GM12878 (cell line): ENCODE results near the gene SLC1A6. TPM values are rescaled to one million over a fixed set of nuclear protein-coding genes. Genes with fewer than 3 reads are reported as not detected.

Experiments
- ATAC-seq: fragments of 200-7000 bp; cut with Tn5 transposase; 3 replicates; pipeline ENCODE4 v1.9.1; 2020; ENCODE audit warnings: mild to moderate bottlenecking, moderate library complexity
- BruUV-seq: library from RNA; stranded (reverse); fragments of 400-500 nt; replicated peaks from 2 replicates; lab custom pipeline; 2021; lab: Mats Ljungman, UMichigan
- CTCF ChIA-PET: fragments of 300-600 bp; sonication (Branson Sonifier 250); formaldehyde crosslinking; extraction: SDS; loops from one replicate; lab custom pipeline; 2021; ENCODE audit warnings: inconsistent platforms; lab: Yijun Ruan, JAX
- POLR2A ChIA-PET: fragments of 350-600 bp; formaldehyde crosslinking; extraction: SDS; loops from one replicate; lab custom pipeline; 2021; ENCODE audit warnings: inconsistent platforms; lab: Charles Lee
- RAD21 ChIA-PET: fragments of 300-600 bp; sonication (Branson Sonifier 250); formaldehyde crosslinking; loops from one replicate; lab custom pipeline; 2023; ENCODE audit warnings: antibody characterized with exemption; ENCODE audit not compliant: unreplicated experiment; lab: Charles Lee
- SMC1A ChIA-PET: fragments of 300-600 bp; sonication (Branson Sonifier 250); formaldehyde crosslinking; loops from one replicate; lab custom pipeline; 2023; ENCODE audit not compliant: unreplicated experiment, uncharacterized antibody; lab: Charles Lee
- DNase-seq: peaks from one replicate; pipeline ENCODE4 v3.0.0-alpha.2; 2011; ENCODE audit warnings: low read depth, low spot score
- FAIRE-seq: peaks from 3 replicates; lab custom pipeline; 2011; peaks lifted over from hg19 to GRCh38; lab: Jason Lieb, UNC
- H2AFZ ChIP-seq: 2 replicates; pipeline ENCODE4 v1.6.0; 2011; ENCODE audit warnings: low read depth, low read length, control low read depth; ENCODE audit not compliant: control insufficient read depth
- H3K27ac ChIP-seq: 2 replicates; pipeline ENCODE4 v1.5.1; 2011; ENCODE audit warnings: control low read depth; ENCODE audit not compliant: control insufficient read depth, insufficient read depth
- H3K27me3 ChIP-seq, 2 experiments: replicated peaks in 1 of 2; 2 replicates each; pipeline versions ENCODE4 v1.6.0 to v1.6.1; 2011; ENCODE audit warnings: low read length in 1 of 2; ENCODE audit not compliant: control insufficient read depth in 2 of 2, insufficient read depth in 2 of 2
- H3K36me3 ChIP-seq, 2 experiments: 2 replicates each; pipeline ENCODE4 v1.5.1; 2011; ENCODE audit warnings: low read length in 1 of 2; ENCODE audit not compliant: control insufficient read depth in 2 of 2, insufficient read depth in 2 of 2
- H3K4me1 ChIP-seq: 2 replicates; pipeline ENCODE4 v1.6.1; 2011; ENCODE audit warnings: mild to moderate bottlenecking, low read length, moderate library complexity, mixed read lengths; ENCODE audit not compliant: control insufficient read depth, insufficient read depth
- H3K4me2 ChIP-seq: 2 replicates; pipeline ENCODE4 v1.6.0; 2011; ENCODE audit warnings: control low read depth; ENCODE audit not compliant: control insufficient read depth, insufficient read depth
- H3K4me3 ChIP-seq: fragments of 200-600 bp; sonication (generic); 2 replicates; pipeline ENCODE4 v1.5.1; 2016
- H3K79me2 ChIP-seq: 2 replicates; pipeline ENCODE4 v1.6.0; 2011; ENCODE audit warnings: low read length; ENCODE audit not compliant: control insufficient read depth, insufficient read depth
- H3K9ac ChIP-seq: 2 replicates; pipeline ENCODE4 v1.8.0; 2011; ENCODE audit warnings: low read length, control low read depth, mixed read lengths; ENCODE audit not compliant: control insufficient read depth, insufficient read depth
- H3K9me3 ChIP-seq: replicated peaks from 3 replicates; pipeline ENCODE4 v1.5.1; 2011; ENCODE audit warnings: mild to moderate bottlenecking, low read length; ENCODE audit not compliant: control insufficient read depth, insufficient read depth
- H4K20me1 ChIP-seq: 2 replicates; pipeline ENCODE4 v1.6.0; 2011; ENCODE audit not compliant: control insufficient read depth, insufficient read depth
- BCL11A ChIP-seq: IDR thresholded peaks from 2 replicates; pipeline ENCODE4 v1.6.1; 2011; ENCODE audit warnings: low read depth, low read length
- CREB1 ChIP-seq: IDR thresholded peaks from 2 replicates; pipeline ENCODE4 v1.6.1; 2012; ENCODE audit warnings: low read depth, mild to moderate bottlenecking, inconsistent platforms
- CREM ChIP-seq: IDR thresholded peaks from 2 replicates; pipeline ENCODE4 v1.6.1; 2014; ENCODE audit warnings: antibody characterized with exemption, low read depth
- EGR1 ChIP-seq, 2 experiments: IDR thresholded peaks; 1 replicate in 1 of 2; 2 replicates in 1 of 2; pipeline ENCODE4 v1.6.1; 2011 to 2012; ENCODE audit warnings: low read depth in 2 of 2, low read length in 2 of 2, borderline replicate concordance in 1 of 2, mild to moderate bottlenecking in 1 of 2, moderate library complexity in 1 of 2
- EP300 ChIP-seq, 2 experiments: fragments of 150-350 bp in 1 of 2; IDR thresholded peaks; 2 replicates each; pipeline ENCODE4 v1.6.1; 2011 to 2012; ENCODE audit warnings: low read depth in 2 of 2, low read length in 2 of 2, borderline replicate concordance in 1 of 2, improper control_type of control experiment in 1 of 2, inconsistent platforms in 1 of 2; ENCODE audit not compliant: control insufficient read depth in 1 of 2
- ETV6 ChIP-seq, 2 experiments: fragments of 450-650 bp in 1 of 2; IDR thresholded peaks in 1 of 2; conservative IDR thresholded peaks in 1 of 2; 2 replicates each; pipeline ENCODE4 v1.6.1; 2014; ENCODE audit warnings: antibody characterized with exemption in 1 of 2, borderline replicate concordance in 1 of 2, low read depth in 1 of 2, mild to moderate bottlenecking in 1 of 2, moderate library complexity in 1 of 2
- MEF2A ChIP-seq: IDR thresholded peaks from 2 replicates; pipeline ENCODE4 v1.6.1; 2011; ENCODE audit warnings: low read depth, mild to moderate bottlenecking, low read length, moderate library complexity; ENCODE audit not compliant: insufficient read depth
- MTA2 ChIP-seq: fragments of 450-650 bp; IDR thresholded peaks from 2 replicates; pipeline ENCODE4 v1.6.1; 2016; ENCODE audit warnings: low read depth, mild to moderate bottlenecking, moderate library complexity
- NFIC ChIP-seq: IDR thresholded peaks from 2 replicates; pipeline ENCODE4 v1.6.1; 2012; ENCODE audit warnings: low read depth, mild to moderate bottlenecking, inconsistent platforms, low read length, moderate library complexity
- RUNX3 ChIP-seq: IDR thresholded peaks from 2 replicates; pipeline ENCODE4 v1.6.1; 2012; ENCODE audit warnings: low read length, inconsistent platforms
- SUPT20H ChIP-seq: IDR thresholded peaks from 2 replicates; pipeline ENCODE4 v1.6.1; 2011; ENCODE audit warnings: low read depth, mild to moderate bottlenecking, low read length, moderate library complexity, borderline replicate concordance; ENCODE audit not compliant: control insufficient read depth
- TBL1XR1 ChIP-seq: IDR thresholded peaks from 2 replicates; pipeline ENCODE4 v1.6.1; 2012; ENCODE audit warnings: low read depth, low read length, improper control_type of control experiment
- WGBS: methylation state at CpG from one replicate; pipeline ENCODE4 v1.1.6; 2016; ENCODE audit warnings: low lambda C conversion rate; ENCODE audit not compliant: insufficient replicate concordance, insufficient coverage; ENCODE audit errors: missing lambda C conversion rate; 5-methylcytosine and 5-hydroxymethylcytosine counted together
- in situ Hi-C: fragments of 300-500 bp; cut with MboI; formaldehyde crosslinking; loops from 9 replicates; pipeline ENCODE4 v1.14.3; 2018; ENCODE audit warnings: mixed read lengths
- intact Hi-C: fragments of 100-400 bp; cut with micrococcal nuclease; formaldehyde crosslinking; loops from one replicate; pipeline ENCODE4 v1.14.2; 2022; ENCODE audit not compliant: unreplicated experiment
- polyA plus RNA-seq, 11 experiments: library from polyadenylated mRNA; depleted of rRNA in 4 of 11; unstranded in 6 of 11; stranded (reverse) in 5 of 11; fragments of >200 nt; fragmentation: Nextera tagmentation in 4 of 11; fragmentation: Illumina TruSeq in 1 of 11; extraction: Ambion mirVana in 4 of 11; extraction: Trizol in 1 of 11; gene quantifications; 1 replicate in 1 of 11; 2 replicates in 10 of 11; pipeline versions ENCODE4 v1.2.1 to v1.2.3, GENCODE V29; 2011 to 2016; ENCODE audit warnings: inconsistent platforms in 2 of 11, missing spikeins in 2 of 11, low read depth in 1 of 11
- total RNA-seq, 4 experiments: library from RNA; depleted of rRNA in 3 of 4; stranded (reverse); fragments of >200 nt in 3 of 4; fragmentation: Illumina TruSeq in 1 of 4; extraction: Trizol in 1 of 4; gene quantifications; 2 replicates each; pipeline versions ENCODE4 v1.2.1 to v1.2.3, GENCODE V29; 2013 to 2021
- TF ChIP-seq, protein P1 (sequence below): fragments of 450-650 bp; IDR thresholded peaks from 2 replicates; pipeline ENCODE4 v1.6.1; 2017; ENCODE audit warnings: mild to moderate bottlenecking, low read depth, inconsistent platforms; ENCODE audit not compliant: poor library complexity, severe bottlenecking
- TF ChIP-seq, protein P2 (sequence below): fragments of 450-650 bp; formaldehyde crosslinking; IDR thresholded peaks from 2 replicates; pipeline ENCODE4 v1.4.0; 2020; ENCODE audit warnings: mild to moderate bottlenecking, moderate library complexity
- TF ChIP-seq, protein P3 (sequence below), 3 experiments: IDR thresholded peaks in 2 of 3; conservative IDR thresholded peaks in 1 of 3; 2 replicates each; pipeline ENCODE4 v1.5.1; 2011; ENCODE audit warnings: low read depth in 3 of 3, low read length in 3 of 3, mild to moderate bottlenecking in 3 of 3, control low read depth in 2 of 3, moderate library complexity in 2 of 3, inconsistent platforms in 1 of 3, mixed read lengths in 1 of 3; ENCODE audit not compliant: control insufficient read depth in 2 of 3, insufficient read depth in 1 of 3; ENCODE audit errors: extremely low read depth in 1 of 3

The SLC1A6 gene
- total and polyA plus RNA-seq, 10 of the 15 experiments (the other 5 are each of a cell fraction or from before 2014, with no cell fraction given) = 0.06 TPM; not detected in 9

DNA sequence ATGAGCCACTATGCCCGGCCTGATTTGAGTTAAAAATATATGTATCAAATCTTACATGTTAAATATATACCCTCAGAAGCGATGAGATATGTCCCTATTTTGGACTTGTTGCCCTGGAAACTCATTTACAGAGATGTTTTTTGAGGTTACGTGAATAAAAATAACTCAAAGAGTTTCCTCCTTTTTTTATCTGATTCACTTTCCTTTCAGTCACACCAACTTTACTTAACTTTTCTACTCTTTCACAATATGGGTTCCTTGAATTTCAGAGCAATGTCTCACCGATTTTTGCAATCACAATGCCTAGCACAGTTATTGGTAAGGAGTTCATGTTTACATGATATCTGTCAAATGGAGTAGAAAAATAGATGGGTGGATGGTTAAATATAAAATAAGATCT is 36.1 kb downstream of the SLC1A6 start:
- SMC1A ChIA-PET = no interaction called here
- no peaks in the 10 kb centered on the region for H4K20me1 ChIP-seq
- peak; percentile 1 for DNase-seq
- H3K9ac ChIP-seq = no peak overlapping the region
- 0% methylated on average over 4 of the region's 4 CpGs for WGBS
- H3K4me1 ChIP-seq = no peaks in the 10 kb centered on the region
- RAD21 ChIA-PET = no interaction called here
- no peak for ATAC-seq
- H3K79me2 ChIP-seq = no peaks in the 10 kb centered on the region
- H3K36me3 ChIP-seq = no peaks in the 10 kb centered on the region
- CTCF ChIA-PET = interaction anchor here (0.8 to 1.5 kb wide), 4 partner anchors 11 to 150 kb away, joined by 3 read pairs; no protein-coding TSS in a partner anchor
- no peak overlapping the region for H3K27ac ChIP-seq
- no peaks in the 10 kb centered on the region for H3K27me3 ChIP-seq
- peak; percentile 52 for FAIRE-seq
- BruUV-seq = no TSS peak
- H3K9me3 ChIP-seq = no peaks in the 10 kb centered on the region
- peak overlapping the region; percentile 50; the same call in 1 of the 2 replicates for H3K4me2 ChIP-seq
- POLR2A ChIA-PET = no interaction called here
- no peak overlapping the region; the same call in 1 of the 2 replicates for H2AFZ ChIP-seq
- H3K4me3 ChIP-seq = no peak overlapping the region
- intact Hi-C loops (no loop called here), in situ Hi-C loops (no loop called here)
- no peak for TF ChIP-seq TBL1XR1
- peak; percentile 20; the same call in 1 of the 2 replicates for TF ChIP-seq CREM
- TF ChIP-seq CREB1 = no peak; the same call in 1 of the 2 replicates
- no peak for TF ChIP-seq BCL11A
- peak; percentile 80 for TF ChIP-seq RUNX3
- TF ChIP-seq, protein P1, sequence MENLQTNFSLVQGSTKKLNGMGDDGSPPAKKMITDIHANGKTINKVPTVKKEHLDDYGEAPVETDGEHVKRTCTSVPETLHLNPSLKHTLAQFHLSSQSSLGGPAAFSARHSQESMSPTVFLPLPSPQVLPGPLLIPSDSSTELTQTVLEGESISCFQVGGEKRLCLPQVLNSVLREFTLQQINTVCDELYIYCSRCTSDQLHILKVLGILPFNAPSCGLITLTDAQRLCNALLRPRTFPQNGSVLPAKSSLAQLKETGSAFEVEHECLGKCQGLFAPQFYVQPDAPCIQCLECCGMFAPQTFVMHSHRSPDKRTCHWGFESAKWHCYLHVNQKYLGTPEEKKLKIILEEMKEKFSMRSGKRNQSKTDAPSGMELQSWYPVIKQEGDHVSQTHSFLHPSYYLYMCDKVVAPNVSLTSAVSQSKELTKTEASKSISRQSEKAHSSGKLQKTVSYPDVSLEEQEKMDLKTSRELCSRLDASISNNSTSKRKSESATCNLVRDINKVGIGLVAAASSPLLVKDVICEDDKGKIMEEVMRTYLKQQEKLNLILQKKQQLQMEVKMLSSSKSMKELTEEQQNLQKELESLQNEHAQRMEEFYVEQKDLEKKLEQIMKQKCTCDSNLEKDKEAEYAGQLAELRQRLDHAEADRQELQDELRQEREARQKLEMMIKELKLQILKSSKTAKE = no peak
- no peak for TF ChIP-seq ETV6 (conservative IDR thresholded peaks at IDR 0.05 in 1 of 2, IDR thresholded peaks at IDR 0.05 in 1 of 2; ENCODE audit: borderline replicate concordance in 1 of 2, low read depth in 1 of 2)
- TF ChIP-seq EP300 (IDR thresholded peaks at IDR 0.05; ENCODE audit: borderline replicate concordance in 1 of 2, control insufficient read depth in 1 of 2, low read depth in 2 of 2, low read length in 2 of 2) = no peak
- TF ChIP-seq MTA2 = no peak
- TF ChIP-seq SUPT20H = no peak
- peak; percentile 69 for TF ChIP-seq NFIC
- TF ChIP-seq, protein P2, sequence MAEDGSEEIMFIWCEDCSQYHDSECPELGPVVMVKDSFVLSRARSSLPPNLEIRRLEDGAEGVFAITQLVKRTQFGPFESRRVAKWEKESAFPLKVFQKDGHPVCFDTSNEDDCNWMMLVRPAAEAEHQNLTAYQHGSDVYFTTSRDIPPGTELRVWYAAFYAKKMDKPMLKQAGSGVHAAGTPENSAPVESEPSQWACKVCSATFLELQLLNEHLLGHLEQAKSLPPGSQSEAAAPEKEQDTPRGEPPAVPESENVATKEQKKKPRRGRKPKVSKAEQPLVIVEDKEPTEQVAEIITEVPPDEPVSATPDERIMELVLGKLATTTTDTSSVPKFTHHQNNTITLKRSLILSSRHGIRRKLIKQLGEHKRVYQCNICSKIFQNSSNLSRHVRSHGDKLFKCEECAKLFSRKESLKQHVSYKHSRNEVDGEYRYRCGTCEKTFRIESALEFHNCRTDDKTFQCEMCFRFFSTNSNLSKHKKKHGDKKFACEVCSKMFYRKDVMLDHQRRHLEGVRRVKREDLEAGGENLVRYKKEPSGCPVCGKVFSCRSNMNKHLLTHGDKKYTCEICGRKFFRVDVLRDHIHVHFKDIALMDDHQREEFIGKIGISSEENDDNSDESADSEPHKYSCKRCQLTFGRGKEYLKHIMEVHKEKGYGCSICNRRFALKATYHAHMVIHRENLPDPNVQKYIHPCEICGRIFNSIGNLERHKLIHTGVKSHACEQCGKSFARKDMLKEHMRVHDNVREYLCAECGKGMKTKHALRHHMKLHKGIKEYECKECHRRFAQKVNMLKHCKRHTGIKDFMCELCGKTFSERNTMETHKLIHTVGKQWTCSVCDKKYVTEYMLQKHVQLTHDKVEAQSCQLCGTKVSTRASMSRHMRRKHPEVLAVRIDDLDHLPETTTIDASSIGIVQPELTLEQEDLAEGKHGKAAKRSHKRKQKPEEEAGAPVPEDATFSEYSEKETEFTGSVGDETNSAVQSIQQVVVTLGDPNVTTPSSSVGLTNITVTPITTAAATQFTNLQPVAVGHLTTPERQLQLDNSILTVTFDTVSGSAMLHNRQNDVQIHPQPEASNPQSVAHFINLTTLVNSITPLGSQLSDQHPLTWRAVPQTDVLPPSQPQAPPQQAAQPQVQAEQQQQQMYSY (CRISPR knock-in tag) = no peak
- peak; percentile 96 for TF ChIP-seq MEF2A
- TF ChIP-seq, protein P3, sequence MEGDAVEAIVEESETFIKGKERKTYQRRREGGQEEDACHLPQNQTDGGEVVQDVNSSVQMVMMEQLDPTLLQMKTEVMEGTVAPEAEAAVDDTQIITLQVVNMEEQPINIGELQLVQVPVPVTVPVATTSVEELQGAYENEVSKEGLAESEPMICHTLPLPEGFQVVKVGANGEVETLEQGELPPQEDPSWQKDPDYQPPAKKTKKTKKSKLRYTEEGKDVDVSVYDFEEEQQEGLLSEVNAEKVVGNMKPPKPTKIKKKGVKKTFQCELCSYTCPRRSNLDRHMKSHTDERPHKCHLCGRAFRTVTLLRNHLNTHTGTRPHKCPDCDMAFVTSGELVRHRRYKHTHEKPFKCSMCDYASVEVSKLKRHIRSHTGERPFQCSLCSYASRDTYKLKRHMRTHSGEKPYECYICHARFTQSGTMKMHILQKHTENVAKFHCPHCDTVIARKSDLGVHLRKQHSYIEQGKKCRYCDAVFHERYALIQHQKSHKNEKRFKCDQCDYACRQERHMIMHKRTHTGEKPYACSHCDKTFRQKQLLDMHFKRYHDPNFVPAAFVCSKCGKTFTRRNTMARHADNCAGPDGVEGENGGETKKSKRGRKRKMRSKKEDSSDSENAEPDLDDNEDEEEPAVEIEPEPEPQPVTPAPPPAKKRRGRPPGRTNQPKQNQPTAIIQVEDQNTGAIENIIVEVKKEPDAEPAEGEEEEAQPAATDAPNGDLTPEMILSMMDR (IDR thresholded peaks at IDR 0.05 in 2 of 3, conservative IDR thresholded peaks at IDR 0.05 in 1 of 3; ENCODE audit: control insufficient read depth in 2 of 3, extremely low read depth in 1 of 3, insufficient read depth in 1 of 3, low read depth in 3 of 3, low read length in 3 of 3) = no peak
- TF ChIP-seq EGR1 (IDR thresholded peaks at IDR 0.05; ENCODE audit: borderline replicate concordance in 1 of 2, low read depth in 2 of 2, low read length in 2 of 2) = no peak
